HG03558 (cell line): Measurements from ENCODE around the gene FBXO31.
"Not testable (repeated sequence)": the region's sequence is repeated elsewhere in the genome, so short reads cannot be mapped to it uniquely, and the experiment has no call there.

Source experiments
- ATAC-seq: cut with Tn5 transposase; IDR thresholded peaks from one replicate; pipeline ENCODE4 v1.9.1; 2021; ENCODE audit warnings: moderate number of reproducible peaks; ENCODE audit not compliant: unreplicated experiment; ENCODE audit errors: extremely low read depth

The FBXO31 gene

DNA sequence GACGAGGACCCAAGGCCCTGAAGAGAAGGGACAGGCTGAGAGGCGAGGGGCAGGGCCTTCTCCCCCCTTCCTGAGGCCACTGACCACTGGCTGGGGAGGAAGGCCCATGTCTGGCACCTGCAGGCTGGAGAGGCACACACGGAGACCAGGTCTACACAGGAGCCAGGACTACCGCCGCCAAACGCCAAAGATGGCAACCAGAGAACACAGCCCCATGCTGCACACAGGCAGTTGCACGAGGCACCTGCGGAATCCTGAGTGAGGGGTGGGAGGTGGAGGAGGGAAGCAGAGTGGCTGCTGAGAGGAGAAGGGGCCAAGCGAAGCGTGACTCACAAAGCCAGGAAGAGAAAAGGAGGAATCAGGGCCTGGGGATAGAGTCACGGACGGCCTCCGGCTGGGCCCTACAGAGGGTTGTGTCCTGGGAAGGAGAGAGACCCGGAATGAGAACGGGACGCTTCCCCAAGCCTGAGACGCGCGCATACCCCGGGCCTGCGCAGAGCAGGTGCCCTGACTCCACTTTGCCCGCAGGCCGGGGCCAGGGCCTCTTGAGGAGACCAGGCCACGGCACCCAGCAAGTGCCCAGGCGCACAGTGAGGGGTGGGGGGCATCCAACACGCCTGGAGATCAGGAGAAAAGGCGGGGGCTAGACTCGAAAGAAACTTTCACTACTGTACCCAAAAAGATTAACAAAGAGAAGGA is 37.7 kb downstream of the FBXO31 start:
- no peak for ATAC-seq

DNA sequence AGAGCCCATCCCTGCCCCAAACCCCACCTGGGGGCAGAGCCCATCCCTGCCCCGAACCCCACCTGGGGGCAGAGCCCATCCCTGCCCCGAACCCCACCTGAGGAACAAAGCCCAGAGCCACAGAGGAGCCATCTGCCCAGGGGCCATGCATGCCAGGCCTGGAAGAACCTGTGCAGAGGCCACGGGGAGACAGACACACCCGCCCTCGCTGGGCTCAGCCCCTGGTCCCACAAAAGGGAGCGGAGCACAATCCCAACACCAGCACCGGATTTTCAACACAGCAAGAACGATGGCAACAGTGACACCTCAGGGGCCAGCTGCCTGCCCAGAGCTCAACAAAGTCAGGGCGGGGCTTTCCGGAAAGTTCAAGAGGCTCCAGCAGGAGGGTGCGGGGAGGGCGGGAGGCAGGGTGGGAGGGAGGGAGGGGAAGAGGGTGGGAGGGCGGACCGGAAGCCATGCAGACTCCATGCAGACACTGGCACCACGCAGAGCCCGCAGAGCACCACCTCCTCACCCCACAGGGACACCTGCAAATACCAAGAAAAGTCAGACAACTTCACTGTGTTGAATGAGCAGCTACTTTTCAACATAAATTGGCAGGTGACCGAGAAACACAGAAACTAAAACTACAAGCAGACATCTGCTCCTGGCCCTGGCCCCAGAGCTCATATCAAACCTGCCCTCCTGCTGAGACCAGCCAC is 38.5 kb downstream of the FBXO31 start:
- no peak for ATAC-seq

DNA sequence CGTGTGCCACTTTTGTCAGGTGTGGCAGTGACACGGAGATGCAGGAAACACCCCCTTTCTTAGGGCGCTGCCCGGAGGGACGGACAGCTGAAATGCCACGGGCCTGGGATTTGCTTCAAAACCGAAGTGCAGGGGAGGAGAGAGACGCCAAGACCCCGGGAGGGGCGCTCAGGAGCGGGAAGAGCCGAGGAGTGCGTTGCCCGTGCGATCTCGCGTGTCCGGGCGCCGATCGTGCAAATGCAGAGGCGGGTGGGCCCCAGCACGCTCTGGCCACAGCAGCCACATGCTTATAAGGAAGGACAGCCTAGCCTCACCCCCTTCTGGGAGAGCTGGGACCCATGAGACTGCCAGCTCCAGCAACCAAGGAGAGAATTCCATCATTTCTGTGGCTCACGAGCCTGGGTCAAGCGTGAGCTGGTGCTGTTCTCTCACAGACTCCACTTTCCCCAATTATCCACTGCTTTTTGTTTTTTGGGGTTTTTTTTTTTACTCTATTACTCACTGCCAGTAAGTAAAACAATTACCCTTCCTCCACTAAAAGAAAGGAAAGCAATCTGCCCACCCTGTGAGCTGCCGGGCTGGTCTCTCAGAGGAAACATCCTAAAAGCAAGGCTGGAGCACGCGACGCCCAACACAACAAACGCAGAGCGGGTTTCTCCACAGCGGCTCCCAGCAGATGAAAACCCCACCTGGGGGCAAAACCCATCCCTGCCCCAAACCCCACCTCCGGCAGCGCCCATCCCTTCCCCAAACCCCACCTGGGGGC is 39.2 kb downstream of the FBXO31 start:
- ATAC-seq = no peak

DNA sequence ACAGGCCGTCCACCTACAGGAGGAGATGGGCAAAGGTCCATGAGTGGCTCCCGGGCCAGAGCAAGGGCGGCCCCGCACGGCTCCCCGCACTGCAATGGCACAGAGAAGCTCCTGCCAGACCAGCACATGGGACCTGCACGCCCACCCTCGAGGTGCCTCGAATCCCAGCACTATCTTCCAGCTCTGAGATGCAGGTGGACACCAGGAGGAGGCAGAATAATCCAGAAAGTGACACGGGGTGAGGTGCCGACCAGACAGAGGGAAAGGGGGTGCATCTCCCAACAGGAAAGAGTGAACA is 39.9 kb downstream of the FBXO31 start:
- no peak for ATAC-seq

DNA sequence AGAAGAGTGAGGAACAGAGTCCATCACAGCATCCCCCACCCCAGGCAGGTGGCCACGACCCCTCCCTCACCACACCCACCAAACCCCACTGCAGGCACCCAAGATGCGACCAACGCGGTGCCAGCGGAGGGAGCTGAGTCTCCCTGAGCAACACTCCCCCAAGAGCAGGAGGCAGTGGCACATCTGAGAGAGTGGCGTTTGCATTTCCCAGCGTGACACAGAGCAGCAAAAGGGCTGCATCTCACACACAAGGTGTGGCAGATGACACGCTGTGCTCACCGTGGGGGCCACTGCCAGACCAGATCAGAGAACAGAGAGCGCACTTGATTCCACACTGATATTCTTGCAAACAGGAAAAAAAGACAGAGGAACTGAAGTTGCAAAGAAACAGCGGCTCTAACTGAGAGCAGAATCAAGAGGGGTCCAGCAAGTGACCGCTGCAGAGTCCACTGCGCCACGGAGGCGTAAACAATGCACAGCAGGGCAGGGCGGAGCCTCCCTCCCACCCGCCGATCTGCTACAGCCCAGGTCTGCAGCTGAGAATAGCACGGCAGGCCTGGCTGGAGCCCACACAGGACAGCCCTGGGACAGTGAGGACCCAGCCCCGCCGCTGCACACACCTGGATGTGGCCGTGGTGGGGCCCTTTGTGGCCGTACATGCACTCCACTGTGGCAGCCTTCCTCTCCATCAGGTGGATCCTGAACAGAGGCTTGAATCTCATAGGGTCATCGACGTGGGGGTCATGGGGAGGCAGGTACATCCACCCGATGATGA is 40.4 kb downstream of the FBXO31 start:
- ATAC-seq = no peak

DNA sequence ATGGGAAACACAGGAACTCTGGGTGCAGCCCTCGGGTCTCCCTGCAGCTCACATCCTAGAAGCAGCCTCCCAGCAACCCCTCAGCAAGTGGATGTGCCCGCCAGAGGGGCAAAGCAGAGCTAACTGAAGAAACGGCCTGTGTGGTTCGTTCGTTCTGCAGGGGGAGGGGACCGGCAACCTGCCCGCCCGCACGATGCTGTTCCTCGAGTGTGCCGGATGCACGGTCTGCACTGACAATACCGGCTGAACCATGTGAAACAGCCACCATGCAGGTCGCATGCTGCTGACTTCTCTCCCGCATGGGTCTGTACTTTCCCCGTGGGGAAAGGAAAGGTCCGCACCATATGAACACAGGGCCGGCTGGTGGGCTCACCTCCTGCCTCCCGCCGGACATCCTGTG is 41.1 kb downstream of the FBXO31 start:
- ATAC-seq = no peak

DNA sequence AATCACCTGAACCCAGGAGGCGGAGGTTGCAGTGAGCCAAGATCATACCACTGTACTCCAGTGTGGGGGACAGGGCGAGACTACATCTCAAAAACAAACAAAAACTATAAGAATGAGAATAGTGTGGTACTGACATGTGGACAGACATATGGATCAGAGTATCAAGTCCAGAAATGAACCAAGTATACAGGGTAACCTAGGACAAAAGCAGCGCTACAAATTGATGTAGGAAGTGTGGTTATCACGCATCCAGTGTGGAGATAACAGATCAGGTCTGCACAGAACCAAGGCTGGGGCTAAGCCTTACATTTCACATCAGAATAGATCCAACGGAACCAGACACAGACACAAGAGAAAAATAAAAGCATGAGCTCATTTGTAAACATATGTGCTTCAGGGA is 43.4 kb downstream of the FBXO31 start:
- ATAC-seq = no peak

DNA sequence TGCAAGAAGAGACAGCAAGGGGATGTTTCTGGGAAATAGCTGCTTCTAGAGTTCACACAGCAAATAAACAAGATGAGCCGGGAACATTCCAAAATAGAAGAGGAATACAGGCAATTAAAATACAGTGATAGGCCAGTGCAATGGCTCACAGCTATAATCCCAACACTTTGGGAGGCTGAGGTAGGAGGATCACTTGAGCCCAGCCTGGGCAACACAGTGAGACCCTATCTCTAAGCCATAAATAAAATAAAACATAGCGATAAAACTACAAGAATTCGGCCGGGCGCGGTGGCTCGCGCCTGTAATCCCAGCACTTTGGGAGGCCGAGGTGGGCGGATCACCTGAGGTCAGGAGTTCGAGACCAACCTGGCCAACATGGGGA is 43.9 kb downstream of the FBXO31 start:
- not testable (repeated sequence) for ATAC-seq

DNA sequence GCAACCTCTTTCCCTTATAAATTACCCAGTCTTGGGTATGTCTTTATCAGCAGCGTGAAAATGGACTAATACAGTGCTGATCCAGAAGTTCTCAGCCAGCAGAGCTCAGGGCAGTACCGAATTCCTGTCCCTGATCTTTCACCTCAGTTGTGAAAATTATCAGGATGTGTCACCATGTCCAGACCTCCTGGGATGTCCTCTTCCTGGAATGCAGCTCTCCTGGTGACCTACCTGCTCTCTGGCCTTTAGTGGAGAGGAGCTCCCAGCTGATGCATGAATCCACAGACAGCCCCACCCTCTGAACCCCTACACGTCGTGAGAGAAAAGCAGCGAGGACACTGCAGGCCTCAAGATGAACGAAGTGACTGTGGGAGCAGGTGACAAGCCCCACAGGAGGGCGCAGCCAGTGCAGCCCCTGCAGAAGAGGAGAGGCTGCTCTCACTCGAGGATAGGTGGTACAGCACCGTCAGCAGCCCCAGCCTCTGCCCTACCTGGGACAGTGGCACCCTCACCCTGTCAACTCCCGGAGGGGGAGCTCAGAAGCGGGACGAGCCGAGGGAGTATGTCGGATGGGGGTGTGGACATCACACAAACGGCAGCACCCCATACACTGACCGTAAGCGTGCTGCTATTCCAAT is 44.4 kb downstream of the FBXO31 start:
- no peak for ATAC-seq

DNA sequence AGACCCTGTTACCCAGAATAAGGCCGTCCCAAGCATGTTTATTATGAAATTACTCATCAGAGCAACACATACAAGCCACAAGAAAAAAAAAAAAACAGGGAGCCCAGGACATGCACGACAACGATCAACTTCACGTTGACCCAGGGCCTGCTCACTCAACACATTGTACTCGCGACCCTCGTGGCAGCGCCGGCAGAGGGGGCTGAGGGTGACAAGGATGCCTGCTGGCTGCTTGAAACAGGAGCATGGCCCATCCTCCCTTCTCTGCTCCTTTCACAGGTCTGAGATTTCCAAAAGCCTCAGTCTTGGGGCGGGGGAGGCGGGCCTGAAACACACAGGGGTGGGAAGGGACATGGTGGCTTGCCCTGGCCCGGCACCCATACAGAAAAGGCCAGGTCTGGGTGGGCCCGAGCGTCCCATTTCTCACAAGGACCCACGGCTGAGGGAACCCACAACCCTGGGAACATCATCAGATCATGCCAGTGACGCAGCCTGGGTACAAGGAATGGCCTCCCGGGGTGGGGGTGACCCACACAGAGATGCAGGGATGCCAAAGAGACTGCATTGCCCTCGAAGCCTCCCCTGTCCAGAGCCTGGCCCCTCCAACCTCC is 45.3 kb downstream of the FBXO31 start:
- no peak for ATAC-seq

DNA sequence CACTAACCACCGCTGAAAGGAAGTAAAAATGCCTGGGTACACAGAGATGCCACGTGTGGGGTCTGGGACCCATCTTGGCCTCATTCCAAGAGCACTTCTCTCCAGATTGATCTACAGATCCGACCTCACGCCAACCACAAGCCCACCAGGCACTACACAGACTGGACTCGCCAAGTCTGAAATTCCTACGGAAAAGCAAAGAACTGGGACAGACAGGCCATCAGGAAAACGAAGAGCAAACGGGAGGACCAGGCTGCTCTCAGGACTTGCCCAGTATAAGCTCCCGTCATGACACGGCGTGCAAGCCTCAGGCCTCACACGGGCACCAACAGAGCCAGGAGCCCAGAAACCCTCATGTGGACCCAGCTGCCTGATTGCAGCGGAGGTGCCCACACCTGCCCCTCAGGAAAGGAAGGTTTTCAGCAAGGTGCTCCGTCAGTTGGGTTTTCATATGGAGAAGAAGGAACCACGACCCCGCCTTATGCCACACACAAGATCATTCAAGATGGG is 46.3 kb downstream of the FBXO31 start:
- no peak for ATAC-seq

DNA sequence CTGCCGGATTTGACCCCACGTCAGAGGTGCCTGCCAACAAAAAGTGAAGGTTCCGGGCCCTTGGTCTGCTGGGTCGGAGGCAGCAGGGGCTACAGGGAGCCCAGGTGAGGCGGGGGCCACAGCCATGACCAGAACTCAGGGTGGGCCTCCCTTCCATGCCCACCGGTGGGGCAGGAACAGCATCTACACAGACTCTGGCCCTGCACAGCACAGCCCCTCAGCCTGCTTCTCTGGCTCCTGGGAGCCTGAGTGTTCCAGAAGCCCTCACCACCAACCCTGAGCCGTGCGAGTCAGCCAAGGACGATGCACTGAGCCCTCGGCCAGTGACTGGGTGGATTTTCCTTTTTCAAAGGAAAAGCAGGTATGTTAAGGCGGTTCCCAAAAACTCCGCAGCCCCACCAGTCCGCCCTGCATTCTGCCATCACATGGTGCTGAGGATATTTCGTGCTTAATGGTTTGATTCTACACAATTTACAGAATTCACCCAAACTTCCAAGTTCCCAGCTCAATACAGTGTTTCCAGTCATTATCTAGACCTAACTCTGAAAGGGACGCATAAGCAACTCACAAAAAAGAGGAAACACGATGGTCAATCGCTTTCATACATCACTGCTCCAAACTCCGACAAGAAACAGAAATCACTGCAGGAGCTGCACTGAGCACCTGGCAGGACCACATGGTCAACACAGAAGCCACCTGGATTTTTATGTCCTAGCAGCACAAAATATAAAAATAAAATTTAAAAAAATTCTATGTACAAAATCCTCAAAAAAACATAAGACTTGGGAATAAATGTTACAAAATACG is 46.9 kb downstream of the FBXO31 start:
- ATAC-seq = no peak

DNA sequence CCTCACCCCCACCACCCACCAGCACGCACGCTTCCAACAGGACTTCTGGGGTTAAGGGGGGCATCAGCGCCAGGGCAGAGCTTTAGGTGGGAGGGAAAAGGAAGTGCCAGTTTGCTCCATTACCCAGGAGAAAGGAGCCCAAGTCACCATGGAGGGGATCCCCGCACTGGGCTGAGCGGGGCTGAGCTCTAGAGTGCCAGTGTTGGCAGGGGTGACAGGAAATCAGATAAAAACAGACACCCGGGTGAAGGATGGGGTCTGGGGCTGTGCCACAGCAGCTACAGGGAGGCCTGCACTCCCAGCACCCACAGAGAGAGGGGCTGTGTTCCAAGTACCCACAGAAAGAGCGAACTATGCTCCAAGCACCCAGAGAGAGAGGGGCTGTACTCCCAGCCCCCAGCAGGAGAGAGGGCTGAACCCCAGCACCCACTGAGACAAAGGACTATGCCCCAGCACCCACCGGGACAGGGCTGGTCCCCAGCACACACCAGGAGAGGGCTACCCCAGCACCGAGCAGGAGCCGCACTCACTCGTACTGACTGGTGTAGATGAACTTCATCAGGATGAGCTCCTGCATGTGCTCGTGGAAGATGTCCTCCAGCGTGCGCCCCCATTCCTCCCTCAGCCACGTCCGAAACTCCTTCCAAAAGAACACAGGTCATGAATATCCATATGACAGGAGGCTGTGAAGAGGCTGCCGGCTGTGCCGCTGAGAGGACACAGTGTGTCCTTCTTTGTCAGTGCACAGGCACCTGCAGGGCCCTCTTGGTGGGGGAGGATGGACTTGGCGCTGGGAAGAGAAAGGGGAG is 47.7 kb downstream of the FBXO31 start:
- ATAC-seq = no peak

DNA sequence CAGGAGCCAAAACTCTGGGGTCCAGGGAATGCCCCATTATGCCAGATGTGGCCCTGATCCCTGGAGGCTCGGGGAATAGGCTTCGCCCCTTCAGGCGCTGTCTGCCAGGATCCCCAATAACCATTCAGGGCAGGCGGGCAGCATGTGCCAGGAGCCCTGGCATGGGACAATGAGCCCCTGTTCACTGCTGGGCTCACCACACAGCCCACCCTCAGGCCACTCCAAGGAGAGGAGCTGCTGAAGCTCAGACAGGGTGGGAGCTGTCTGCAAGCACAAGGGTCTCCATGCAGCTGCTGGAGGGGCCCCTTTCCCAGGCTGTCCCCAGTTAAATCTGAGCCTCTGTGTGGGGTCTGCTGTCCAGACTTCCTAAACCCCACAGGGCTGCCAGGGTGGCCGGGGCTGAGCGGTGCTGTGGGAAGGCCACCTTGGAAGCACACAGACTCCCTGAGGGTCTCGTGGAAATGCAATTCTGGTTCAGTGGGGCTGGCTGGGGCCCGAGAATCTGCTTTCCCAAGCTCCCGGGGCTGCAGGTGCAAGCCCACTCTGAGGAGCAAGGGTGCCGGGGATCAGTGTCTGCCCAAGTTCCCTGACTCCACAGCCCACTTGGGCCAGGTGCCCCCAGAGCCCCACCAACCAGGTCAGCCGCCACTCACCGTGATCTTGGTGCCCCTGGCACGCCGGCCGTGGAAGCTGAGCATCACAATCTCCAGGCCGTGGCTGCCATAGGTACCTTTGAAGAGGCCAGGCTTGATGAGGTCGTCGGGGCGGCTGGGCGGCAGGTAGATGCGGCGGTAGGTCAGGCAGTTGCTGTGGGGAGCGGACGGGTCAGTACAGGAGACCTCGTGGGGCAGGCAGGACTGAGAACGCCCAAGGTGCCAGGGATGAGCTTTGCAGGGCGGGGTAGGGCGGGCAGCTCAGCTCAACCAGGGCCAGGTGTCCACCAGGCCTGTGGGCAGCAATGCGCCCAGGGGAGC is 48.6 kb downstream of the FBXO31 start:
- ATAC-seq = no peak

DNA sequence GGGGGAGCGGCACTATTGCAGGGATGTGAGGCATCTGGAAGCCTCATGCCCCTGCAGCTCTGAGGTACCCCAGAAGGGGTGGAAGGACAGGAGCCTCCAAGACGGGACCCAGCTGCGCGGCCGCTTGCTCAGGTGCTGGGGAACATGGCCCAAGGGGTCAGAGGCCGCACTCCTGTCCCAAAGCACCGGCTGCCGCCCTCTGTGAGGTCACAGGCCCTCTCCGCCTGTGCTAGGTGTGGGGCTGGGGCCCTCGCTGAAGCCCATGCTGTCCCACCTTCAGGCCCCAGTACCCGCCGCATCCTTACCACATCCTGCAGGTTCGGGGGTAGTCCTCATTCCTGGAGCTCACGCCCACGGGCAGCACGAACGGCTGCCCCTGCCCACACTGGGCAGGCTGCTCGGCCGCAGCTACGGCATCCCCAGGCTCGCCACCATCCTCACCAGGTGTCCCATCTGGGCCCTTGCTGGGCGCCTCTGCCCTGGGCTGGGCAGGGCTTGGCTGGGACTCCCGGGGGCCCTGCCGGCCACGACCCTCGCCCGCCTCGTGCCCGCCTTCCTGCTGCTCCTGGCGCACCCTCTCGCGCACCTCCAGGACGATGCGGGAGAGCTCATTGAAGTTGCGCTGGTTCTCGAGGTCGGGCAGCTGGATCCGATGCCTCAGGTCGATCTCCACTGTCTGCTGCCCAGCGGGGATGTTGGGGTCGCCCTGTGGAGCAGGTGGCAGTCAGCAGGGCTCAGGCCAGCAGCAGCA is 49.8 kb downstream of the FBXO31 start:
- no peak for ATAC-seq

DNA sequence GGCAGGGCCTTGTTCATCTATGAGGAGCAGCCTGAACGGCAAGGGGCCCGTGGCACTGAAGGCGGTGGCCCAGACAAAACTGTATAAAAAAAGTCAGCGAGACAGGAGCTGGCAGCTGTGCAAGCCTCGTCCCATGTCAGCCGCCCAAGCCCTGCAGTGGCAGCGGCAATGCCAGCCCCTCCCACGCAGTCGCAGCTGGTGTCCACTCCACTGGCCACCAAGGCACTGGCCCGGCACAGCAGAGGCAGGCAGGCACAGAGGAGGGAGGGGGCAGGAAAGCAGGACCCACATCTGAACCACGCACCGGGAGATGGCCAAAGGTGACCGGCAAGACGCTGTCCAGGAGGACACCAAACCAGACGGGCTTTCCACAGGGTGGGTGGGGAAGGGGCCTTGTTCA is 50.5 kb downstream of the FBXO31 start:
- ATAC-seq = no peak
